Small intestine (tissue), 7 donors: ENCODE data around the gene EIF4EBP3. TPM values are rescaled to one million over a fixed set of nuclear protein-coding genes. Genes with fewer than 3 reads are reported as not detected.
A peak's percentile ranks its signal among the peaks of the same experiment; 100 is the strongest.
"Not testable (repeated sequence)": the region's sequence is repeated elsewhere in the genome, so short reads cannot be mapped to it uniquely, and the experiment has no call there.

Experiments
- DNase-seq, 2 donors: peaks; one replicate each; pipeline versions ENCODE4 v3.0.0 to v3.0.0-alpha.2; 2013
- FAIRE-seq: peaks from 2 replicates; lab custom pipeline; 2012; peaks lifted over from hg19 to GRCh38; lab: Jason Lieb, UNC
- H3K27ac ChIP-seq, 3 donors: one replicate each; pipeline ENCODE4 v1.5.1; 2013; ENCODE audit warnings: low read length in 2 of 3, mild to moderate bottlenecking in 2 of 3, control low read depth in 1 of 3, inconsistent platforms in 1 of 3, low read depth in 1 of 3, moderate library complexity in 1 of 3
- H3K27me3 ChIP-seq, 3 donors: one replicate each; pipeline ENCODE4 v1.6.1; 2013; ENCODE audit warnings: low read length in 3 of 3, inconsistent platforms in 1 of 3; ENCODE audit not compliant: control insufficient read depth in 3 of 3, insufficient read depth in 3 of 3
- H3K36me3 ChIP-seq, 3 donors: one replicate each; pipeline ENCODE4 v1.6.1; 2013; ENCODE audit warnings: low read length in 3 of 3, inconsistent platforms in 1 of 3, low read depth in 1 of 3, mild to moderate bottlenecking in 1 of 3, moderate library complexity in 1 of 3; ENCODE audit not compliant: control insufficient read depth in 3 of 3, insufficient read depth in 2 of 3
- H3K4me1 ChIP-seq, 3 donors: one replicate each; pipeline ENCODE4 v1.6.1; 2013; ENCODE audit warnings: low read length in 2 of 3, inconsistent platforms in 1 of 3, low read depth in 1 of 3, mild to moderate bottlenecking in 1 of 3, moderate library complexity in 1 of 3; ENCODE audit not compliant: control insufficient read depth in 3 of 3, insufficient read depth in 2 of 3
- H3K4me3 ChIP-seq, 3 donors: one replicate each; pipeline ENCODE4 v1.5.1; 2013; ENCODE audit warnings: low read length in 3 of 3, control low read depth in 1 of 3, inconsistent platforms in 1 of 3, low read depth in 1 of 3, mild to moderate bottlenecking in 1 of 3, moderate library complexity in 1 of 3
- H3K9me3 ChIP-seq, 2 donors: one replicate each; pipeline ENCODE4 v1.6.1; 2013; ENCODE audit warnings: low read depth in 1 of 2, low read length in 1 of 2; ENCODE audit not compliant: control insufficient read depth in 2 of 2, insufficient read depth in 1 of 2
- WGBS, 3 donors: extraction: QIAGEN DNeasy Blood & Tissue Kit; methylation state at CpG; one replicate each; pipeline ENCODE4 v1.1.7; 2013; 5-methylcytosine and 5-hydroxymethylcytosine counted together
- polyA plus RNA-seq, 4 donors: library from polyadenylated mRNA; stranded (reverse) in 3 of 4; unstranded in 1 of 4; fragments of 200-250 nt in 3 of 4; fragments of 120-200 nt in 1 of 4; gene quantifications; one replicate each; pipeline versions ENCODE4 v1.2.1 to v1.2.3, GENCODE V29; 2013
- donor health status: healthy with polysubstance abuse.
- donor health status: control.
- donor health status: control.
- donor health status: Bipolar disorder and iron deficiency.
- donor health status: healthy.

The EIF4EBP3 gene
- polyA plus RNA-seq, 4 donors, result 20.2 to 100.0 (median 60.7) TPM

GRCh38 chr5:140573683-140574082, 26.2 kb downstream of the EIF4EBP3 start:
- FAIRE-seq, result no peak
- H3K27me3 ChIP-seq, result no peaks in the 10 kb centered on the region
- no peak for DNase-seq
- WGBS, 3 donors, result 91 to 96% (median 94%) methylated on average over 7 of the region's 7 CpGs
- peaks cover 0 to 13% (median 0%) of the 10 kb centered on the region in 3 donors for H3K36me3 ChIP-seq
- no peak overlapping the region for H3K4me3 ChIP-seq
- H3K4me1 ChIP-seq, result peaks cover 0 to 4% (median 0%) of the 10 kb centered on the region in 3 donors
- H3K9me3 ChIP-seq, result no peaks in the 10 kb centered on the region
- H3K27ac ChIP-seq, result no peak overlapping the region

GRCh38 chr5:140574165-140574564, 26.7 kb downstream of the EIF4EBP3 start:
- Histone ChIP-seq H3K4me1 (no peaks in the 10 kb centered on the region), H3K27ac (no peak overlapping the region), H3K36me3 (peaks cover 0 to 11% (median 0%) of the 10 kb centered on the region in 3 donors), H3K9me3 (no peaks in the 10 kb centered on the region), H3K27me3 (no peaks in the 10 kb centered on the region), H3K4me3 (no peak overlapping the region)
- WGBS, 3 donors, result 42 to 54% (median 47%) methylated on average over 3 of the region's 3 CpGs
- FAIRE-seq (no peak), DNase-seq (no peak)

GRCh38 chr5:140575309-140575708, 27.8 kb downstream of the EIF4EBP3 start:
- Histone ChIP-seq H3K27ac (no peak overlapping the region), H3K36me3 (peaks cover 0 to 6% (median 0%) of the 10 kb centered on the region in 3 donors), H3K4me1 (no peaks in the 10 kb centered on the region), H3K9me3 (no peaks in the 10 kb centered on the region), H3K27me3 (no peaks in the 10 kb centered on the region), H3K4me3 (no peak overlapping the region)
- DNase-seq, result peak; percentile 25 to 57
- no peak for FAIRE-seq
- 68 to 80% (median 78%) methylated on average over 8 of the region's 8 CpGs for WGBS, 3 donors

GRCh38 chr5:140576776-140577201, 29.3 kb downstream of the EIF4EBP3 start:
- Histone ChIP-seq H3K4me3 (no peak overlapping the region), H3K9me3 (no peaks in the 10 kb centered on the region), H3K27me3 (no peaks in the 10 kb centered on the region), H3K27ac (no peak overlapping the region), H3K4me1 (no peaks in the 10 kb centered on the region), H3K36me3 (no peaks in the 10 kb centered on the region)
- 76 to 84% (median 78%) methylated on average over 2 of the region's 2 CpGs for WGBS, 3 donors
- FAIRE-seq (no peak), DNase-seq (no peak)

- H3K4me3 ChIP-seq, H3K9me3 ChIP-seq, H3K27ac ChIP-seq, DNase-seq, H3K4me1 ChIP-seq, H3K27me3 ChIP-seq, FAIRE-seq, H3K36me3 ChIP-seq: not testable (repeated sequence)
- 92 to 94% (median 93%) methylated on average over 6 of the region's 6 CpGs for WGBS, 3 donors
These were observed 31.8 kb downstream of the EIF4EBP3 start for GRCh38 chr5:140579188-140579747.

- FAIRE-seq, result no peak
These were observed 40.0 kb downstream of the EIF4EBP3 start for GRCh38 chr5:140587495-140587894.

GRCh38 chr5:140588311-140589070, 41.0 kb downstream of the EIF4EBP3 start:
- Histone ChIP-seq H3K9me3 (no peaks in the 10 kb centered on the region), H3K36me3 (no peaks in the 10 kb centered on the region), H3K4me3 (no peak overlapping the region), H3K27me3 (no peaks in the 10 kb centered on the region), H3K4me1 (no peaks in the 10 kb centered on the region), H3K27ac (no peak overlapping the region)
- FAIRE-seq (no peak), DNase-seq (no peak)
- 48 to 89% (median 75%) methylated on average over 5 of the region's 5 CpGs for WGBS, 3 donors

More at GRCh38 chr5:140587495-140587894, 40.0 kb downstream of the EIF4EBP3 start:
- Histone ChIP-seq H3K27me3 (no peaks in the 10 kb centered on the region), H3K27ac (no peak overlapping the region), H3K36me3 (no peaks in the 10 kb centered on the region), H3K4me1 (no peaks in the 10 kb centered on the region), H3K4me3 (no peak overlapping the region), H3K9me3 (peaks cover 0 to 2% of the 10 kb centered on the region in 2 donors)
- no peak for DNase-seq
- WGBS, 3 donors, result 94 to 96% (median 95%) methylated on average over 1 of the region's 1 CpG

GRCh38 chr5:140590861-140591260, 43.4 kb downstream of the EIF4EBP3 start:
- H3K27ac ChIP-seq, result no peak overlapping the region
- DNase-seq (no peak), FAIRE-seq (no peak)
- H3K36me3 ChIP-seq, result no peaks in the 10 kb centered on the region
- no peaks in the 10 kb centered on the region for H3K4me1 ChIP-seq
- no peak overlapping the region for H3K4me3 ChIP-seq
- H3K9me3 ChIP-seq, result no peaks in the 10 kb centered on the region
- WGBS, 3 donors, result 92 to 95% (median 92%) methylated on average over 7 of the region's 7 CpGs
- no peaks in the 10 kb centered on the region for H3K27me3 ChIP-seq
